IPS DF 6.9 (cell line): ENCODE data around the gene STMND1.

Experiments used
- DNase-seq: peaks from one replicate; pipeline ENCODE4 v3.0.0-alpha.2; 2013; ENCODE audit warnings: low read depth, low spot score
- H3K27ac ChIP-seq: one replicate; pipeline ENCODE4 v1.5.1; 2013; ENCODE audit warnings: low read length, control low read depth
- H3K27me3 ChIP-seq: 2 replicates; pipeline ENCODE4 v1.6.1; 2013; ENCODE audit warnings: mild to moderate bottlenecking, low read length; ENCODE audit not compliant: control insufficient read depth, insufficient read depth
- H3K36me3 ChIP-seq: 2 replicates; pipeline ENCODE4 v1.6.1; 2013; ENCODE audit warnings: low read length; ENCODE audit not compliant: control insufficient read depth, insufficient read depth
- H3K4me1 ChIP-seq: 2 replicates; pipeline ENCODE4 v1.6.1; 2013; ENCODE audit warnings: low read length; ENCODE audit not compliant: control insufficient read depth, insufficient read depth
- H3K4me3 ChIP-seq: 2 replicates; pipeline ENCODE4 v1.5.1; 2013; ENCODE audit warnings: mild to moderate bottlenecking, low read length
- H3K9me3 ChIP-seq: 2 replicates; pipeline ENCODE4 v1.6.1; 2013; ENCODE audit warnings: low read length, inconsistent platforms; ENCODE audit not compliant: control insufficient read depth, insufficient read depth
- WGBS: extraction: QIAGEN DNeasy Blood & Tissue Kit; methylation state at CpG from one replicate; pipeline ENCODE4 v1.1.7; 2013; ENCODE audit warnings: mixed read lengths, missing lambda C conversion rate; ENCODE audit not compliant: insufficient read length, insufficient coverage; 5-methylcytosine and 5-hydroxymethylcytosine counted together

Gene STMND1

GRCh38 chr6:17179530-17180073, 77.8 kb downstream of the STMND1 start:
- no peak for DNase-seq
- no peaks in the 10 kb centered on the region for H3K36me3 ChIP-seq
- no peaks in the 10 kb centered on the region for H3K9me3 ChIP-seq
- WGBS, result no CpG with 5 or more reads among the region's 5 CpGs
- H3K27me3 ChIP-seq, result no peaks in the 10 kb centered on the region
- no peak overlapping the region for H3K27ac ChIP-seq
- no peaks in the 10 kb centered on the region for H3K4me1 ChIP-seq
- no peak overlapping the region for H3K4me3 ChIP-seq
